PFSK-1 (cell line): ENCODE measurements around the gene SP110.

Source experiments
- FOXP2 ChIP-seq: optimal IDR thresholded peaks from 2 replicates; pipeline ENCODE3; 2011; ENCODE audit warnings: borderline replicate concordance, control low read depth, inconsistent platforms; ENCODE audit not compliant: insufficient read depth; ENCODE audit errors: extremely low read length, extremely low read depth
- POLR2AphosphoS5 ChIP-seq: IDR thresholded peaks from 2 replicates; pipeline ENCODE4 v1.6.1; 2012; ENCODE audit warnings: low read depth, mild to moderate bottlenecking, control low read depth, low read length, moderate library complexity
- REST ChIP-seq, 2 experiments: IDR thresholded peaks; 2 replicates each; pipeline versions ENCODE4 v1.6.1 to v1.8.0; 2011 to 2012; ENCODE audit warnings: low read depth in 2 of 2, low read length in 2 of 2, control low read depth in 1 of 2, inconsistent platforms in 1 of 2, mild to moderate bottlenecking in 1 of 2, moderate library complexity in 1 of 2; ENCODE audit not compliant: insufficient read depth in 1 of 2
- SIN3A ChIP-seq: IDR thresholded peaks from 2 replicates; pipeline ENCODE4 v1.6.1; 2012; ENCODE audit warnings: mild to moderate bottlenecking, low read length, moderate library complexity, borderline replicate concordance; ENCODE audit not compliant: insufficient read depth
- TAF1 ChIP-seq: IDR thresholded peaks from 2 replicates; pipeline ENCODE4 v1.6.1; 2012; ENCODE audit warnings: low read length, control low read depth, borderline replicate concordance; ENCODE audit not compliant: insufficient read depth

Gene SP110

GRCh38 chr2:230266638-230267037 lies 46.9 kb upstream of the SP110 start:
- TF ChIP-seq POLR2AphosphoS5 (no peak), FOXP2 (no peak), SIN3A (no peak), REST (IDR thresholded peaks at IDR 0.05; ENCODE audit: insufficient read depth in 1 of 2, low read depth in 2 of 2, low read length in 2 of 2) (no peak), TAF1 (no peak)

GRCh38 chr2:230262246-230262645 lies 42.5 kb upstream of the SP110 start:
- TF ChIP-seq TAF1: no peak
- no peak for TF ChIP-seq SIN3A
- no peak for TF ChIP-seq POLR2AphosphoS5
- TF ChIP-seq FOXP2: no peak
- TF ChIP-seq REST (IDR thresholded peaks at IDR 0.05; ENCODE audit: insufficient read depth in 1 of 2, low read depth in 2 of 2, low read length in 2 of 2): no peak

- no peak for TF ChIP-seq TAF1
- no peak for TF ChIP-seq FOXP2
- TF ChIP-seq POLR2AphosphoS5: no peak
- TF ChIP-seq REST (IDR thresholded peaks at IDR 0.05; ENCODE audit: insufficient read depth in 1 of 2, low read depth in 2 of 2, low read length in 2 of 2): no peak
- no peak for TF ChIP-seq SIN3A
Observed at GRCh38 chr2:230258483-230258882, 38.7 kb upstream of the SP110 start.

GRCh38 chr2:230256733-230257332 lies 37.0 kb upstream of the SP110 start:
- TF ChIP-seq POLR2AphosphoS5 (no peak), TAF1 (no peak), SIN3A (no peak), FOXP2 (no peak), REST (IDR thresholded peaks at IDR 0.05; ENCODE audit: insufficient read depth in 1 of 2, low read depth in 2 of 2, low read length in 2 of 2) (no peak)
